HUDEP-2 (cell line): ENCODE results near the gene SLC8A1.

Experiments
- DNase-seq, 76 experiments: peaks; one replicate each; lab custom pipeline; 2025; ENCODE audit not compliant: unreplicated experiment in 76 of 76; lab: John Stamatoyannopoulos, UW

The SLC8A1 gene

DNA sequence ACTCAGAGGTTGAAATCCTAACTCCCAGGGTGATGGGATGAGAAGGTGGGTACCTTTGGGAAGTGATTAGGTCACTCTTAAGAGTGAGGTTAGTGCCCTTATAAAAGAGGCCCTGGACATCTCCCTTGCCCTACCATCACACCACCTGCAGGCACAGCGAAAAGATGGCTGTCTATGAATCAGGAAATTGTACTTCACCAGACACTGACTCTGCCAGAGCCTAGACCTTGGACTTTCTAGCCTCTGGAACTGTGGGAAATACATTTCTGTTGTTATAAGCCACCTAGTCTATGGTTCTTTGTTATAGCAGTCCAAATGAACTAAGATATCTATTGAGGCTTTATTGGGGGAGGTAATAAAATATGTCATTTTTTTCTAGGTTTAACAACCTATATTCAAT is 203.6 kb downstream of the SLC8A1 start:
- no peak for DNase-seq

DNA sequence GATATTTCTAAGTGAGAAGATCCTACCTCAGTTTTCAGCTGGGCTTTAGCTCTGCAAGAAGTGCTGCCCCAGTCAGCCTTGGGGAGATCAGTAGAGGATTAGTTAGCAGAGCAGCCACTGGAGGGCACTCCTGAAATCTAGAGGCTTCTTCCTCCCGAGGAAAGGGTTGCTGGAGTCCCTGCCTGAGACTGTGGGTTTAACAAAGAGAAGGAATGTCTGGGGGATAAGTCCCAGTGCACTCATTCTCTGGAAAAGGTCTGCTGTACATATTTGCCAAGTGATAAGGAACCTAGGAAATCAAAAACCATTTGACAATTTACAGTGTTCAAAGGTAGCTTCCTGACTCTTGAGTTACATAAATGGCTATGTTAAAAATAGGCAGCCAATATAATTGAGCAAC is 207.2 kb downstream of the SLC8A1 start:
- peak in 15 of 76 experiments; percentile 0 to 33 (median 3) for DNase-seq

DNA sequence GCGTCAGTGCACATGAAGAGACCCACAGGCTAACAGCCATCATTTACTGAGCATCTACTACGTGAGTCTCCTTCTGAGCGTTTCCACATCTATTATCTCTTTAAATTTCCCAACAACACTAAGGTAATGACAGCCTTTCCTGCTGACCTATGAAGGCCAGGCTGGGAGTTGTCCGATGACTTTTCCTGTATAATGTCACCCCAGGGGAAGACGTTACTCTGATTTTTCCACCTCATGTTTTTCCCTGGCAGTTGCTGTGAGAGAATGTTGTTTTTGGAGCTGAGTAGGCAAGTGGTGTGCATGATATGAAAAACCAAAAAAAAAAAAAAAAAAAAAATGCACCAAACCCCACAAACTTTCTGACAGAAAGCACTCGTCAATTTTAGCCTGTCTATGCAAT is 207.6 kb downstream of the SLC8A1 start:
- DNase-seq: no peak

DNA sequence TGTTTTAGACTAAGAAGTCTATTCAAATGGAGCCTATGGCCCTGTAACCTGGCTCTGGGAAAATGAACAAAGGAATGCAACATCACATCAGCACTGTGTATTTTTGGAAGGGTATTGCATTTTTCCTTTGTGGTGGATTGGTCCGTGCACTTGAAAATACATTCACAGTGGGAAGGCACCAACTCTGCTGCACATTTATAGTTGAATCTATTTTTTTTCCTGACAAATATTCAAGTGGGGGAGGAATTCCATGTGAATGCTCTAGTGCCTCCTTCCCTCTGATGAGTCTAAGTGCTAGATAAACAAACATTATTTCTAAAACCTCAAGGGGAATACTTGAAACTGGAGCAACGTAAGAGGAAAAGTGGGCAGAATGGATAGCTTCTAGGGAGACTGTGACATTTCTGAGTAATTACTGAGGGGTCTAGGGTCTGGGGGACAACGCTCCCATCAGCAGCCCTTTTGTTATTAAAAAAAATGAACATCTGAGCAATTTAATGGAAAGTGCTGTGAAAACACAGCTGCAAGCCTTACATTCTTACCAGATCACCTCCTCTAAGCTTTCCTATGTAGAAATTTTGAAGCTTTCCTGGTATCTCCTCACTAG is 208.2 kb downstream of the SLC8A1 start:
- no peak for DNase-seq

DNA sequence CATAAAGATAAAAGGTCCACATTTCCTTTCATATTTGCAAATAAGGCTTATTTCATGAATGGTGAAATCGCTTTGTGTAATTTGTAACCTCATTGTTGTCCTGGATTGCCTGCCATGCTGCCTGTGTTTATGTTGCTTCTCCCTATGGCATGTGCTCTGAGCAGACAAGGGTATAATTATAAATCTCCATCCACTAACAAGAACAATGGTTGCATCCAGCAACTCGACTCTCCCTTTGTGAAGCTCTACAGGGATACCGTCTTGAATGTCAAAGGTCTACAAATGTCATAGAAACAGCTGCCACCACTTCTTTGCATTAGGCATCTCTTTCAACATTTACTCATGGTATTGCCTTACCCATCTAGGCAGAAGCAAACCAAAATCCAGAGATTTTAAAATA is 209.6 kb downstream of the SLC8A1 start:
- no peak for DNase-seq

DNA sequence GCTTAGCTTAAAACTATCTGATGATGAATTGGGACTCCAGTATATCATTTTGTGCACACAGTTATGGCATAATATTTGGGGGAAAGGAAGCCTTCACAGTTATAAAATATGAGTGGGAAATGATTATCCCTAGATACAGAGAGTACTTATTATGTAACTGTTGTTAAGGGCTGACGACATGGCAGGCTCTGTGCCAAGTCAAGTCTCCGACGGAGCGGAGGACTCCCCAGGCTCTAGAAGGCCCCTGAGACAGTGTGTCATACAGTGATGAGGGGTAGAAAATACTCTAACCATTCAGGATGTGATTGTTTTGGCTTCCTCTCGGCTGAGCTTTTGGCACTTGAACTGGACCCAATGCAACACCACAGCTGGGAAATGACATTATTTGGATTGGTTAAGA is 211.8 kb downstream of the SLC8A1 start:
- no peak for DNase-seq

DNA sequence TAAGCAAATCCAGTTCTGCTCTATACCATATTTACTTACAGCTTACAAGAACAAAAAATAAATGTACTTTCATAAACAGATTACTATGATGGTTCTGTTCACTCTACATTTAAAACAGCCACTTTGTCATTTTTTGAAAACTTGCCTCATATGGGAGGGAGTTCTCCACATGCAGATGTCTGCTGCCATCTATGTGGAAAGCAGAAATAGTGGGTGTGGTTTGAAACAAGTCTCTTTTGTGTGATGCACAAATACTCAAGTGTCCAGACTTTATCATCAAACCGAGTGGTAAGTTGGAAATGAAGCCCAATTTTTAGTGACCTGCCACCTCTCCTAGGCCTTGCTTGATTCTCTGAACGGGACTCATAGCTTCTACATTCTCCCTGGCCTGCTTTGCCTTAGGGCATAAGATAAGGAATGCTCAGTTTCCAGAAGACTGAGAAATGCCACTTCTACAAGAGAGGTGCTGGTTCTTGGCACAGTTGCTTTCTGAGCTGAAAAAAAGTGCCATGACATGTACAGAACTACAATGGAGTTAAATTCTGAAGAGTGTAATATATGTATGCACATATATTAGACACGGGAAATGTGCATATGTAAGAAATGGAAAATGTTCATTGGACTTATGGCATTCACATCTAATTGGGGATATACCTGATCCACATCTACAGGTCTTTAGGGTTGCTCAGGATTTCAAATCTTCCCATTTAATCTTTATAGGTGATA is 221.0 kb downstream of the SLC8A1 start:
- no peak for DNase-seq

DNA sequence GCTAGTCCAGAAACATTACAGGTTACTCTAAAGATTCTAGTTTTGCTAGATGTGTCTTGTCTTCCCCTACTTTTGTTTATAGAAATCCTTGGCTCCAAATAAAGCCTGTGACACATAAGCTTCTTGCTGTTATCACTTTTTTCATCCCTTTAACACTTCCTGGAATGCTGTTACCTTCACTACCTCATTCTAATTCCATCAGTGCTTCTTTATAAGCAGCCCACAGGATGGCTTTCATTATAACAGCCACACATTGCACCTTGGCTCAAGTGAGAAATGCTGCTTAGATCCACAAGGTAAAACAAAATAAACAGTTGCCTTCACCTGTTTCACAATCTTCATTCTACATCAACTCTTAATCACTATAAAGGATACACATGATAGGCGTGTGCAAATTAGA is 221.7 kb downstream of the SLC8A1 start:
- no peak for DNase-seq

DNA sequence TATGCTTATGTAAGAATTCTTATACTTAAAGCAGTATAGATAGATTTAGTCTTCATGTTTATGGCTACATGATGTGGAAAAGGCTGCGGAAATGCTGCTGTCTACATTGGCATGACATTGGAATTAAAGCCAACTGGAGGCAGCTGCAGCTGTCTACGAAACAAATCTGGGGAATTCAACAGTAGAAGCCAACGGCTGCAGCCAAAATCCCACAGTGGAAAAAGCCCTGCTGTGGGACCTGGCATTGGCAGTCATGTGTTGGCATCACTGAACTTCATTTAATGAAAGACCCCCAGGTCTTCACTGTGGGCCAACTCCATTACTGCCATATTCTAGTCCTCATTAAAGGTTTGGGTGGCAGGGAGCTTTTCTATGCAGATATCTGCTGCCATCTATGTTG is 223.6 kb downstream of the SLC8A1 start:
- no peak for DNase-seq

DNA sequence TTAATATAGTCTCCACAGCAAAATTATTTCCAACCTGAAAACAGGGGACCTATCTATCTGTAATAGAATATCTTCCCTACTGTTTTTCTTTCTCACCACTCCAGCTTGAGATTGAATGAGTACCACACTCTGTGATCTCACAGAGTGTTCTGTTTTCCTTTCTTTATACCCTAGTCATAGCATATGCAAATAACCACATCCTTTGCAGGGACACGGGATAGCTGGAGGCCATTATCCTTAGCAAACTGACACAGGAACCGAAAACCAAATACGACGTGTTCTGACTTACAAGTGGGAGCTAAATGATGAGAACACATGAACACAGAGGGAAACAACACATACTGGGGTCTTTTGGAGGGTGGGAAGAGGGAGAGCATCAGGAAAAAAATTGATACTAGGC is 224.7 kb downstream of the SLC8A1 start:
- no peak for DNase-seq

DNA sequence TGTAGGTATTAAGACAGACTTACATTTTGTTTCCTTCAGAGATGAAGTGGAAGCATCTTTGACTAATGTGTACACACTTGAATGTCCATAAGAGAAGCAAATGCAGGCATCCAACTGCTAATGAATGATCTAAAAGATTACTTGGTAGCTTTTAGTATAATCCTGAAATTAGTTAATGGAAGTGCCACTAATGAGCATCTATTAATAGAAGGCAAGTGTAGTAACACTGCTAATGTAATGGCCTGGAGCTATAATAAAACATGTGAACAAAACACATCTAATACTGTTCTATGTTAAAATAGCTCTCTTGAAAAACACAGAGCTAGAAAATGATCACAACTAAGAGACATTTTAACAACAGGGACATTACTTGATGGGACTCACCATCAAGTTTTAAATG is 225.3 kb downstream of the SLC8A1 start:
- no peak for DNase-seq

DNA sequence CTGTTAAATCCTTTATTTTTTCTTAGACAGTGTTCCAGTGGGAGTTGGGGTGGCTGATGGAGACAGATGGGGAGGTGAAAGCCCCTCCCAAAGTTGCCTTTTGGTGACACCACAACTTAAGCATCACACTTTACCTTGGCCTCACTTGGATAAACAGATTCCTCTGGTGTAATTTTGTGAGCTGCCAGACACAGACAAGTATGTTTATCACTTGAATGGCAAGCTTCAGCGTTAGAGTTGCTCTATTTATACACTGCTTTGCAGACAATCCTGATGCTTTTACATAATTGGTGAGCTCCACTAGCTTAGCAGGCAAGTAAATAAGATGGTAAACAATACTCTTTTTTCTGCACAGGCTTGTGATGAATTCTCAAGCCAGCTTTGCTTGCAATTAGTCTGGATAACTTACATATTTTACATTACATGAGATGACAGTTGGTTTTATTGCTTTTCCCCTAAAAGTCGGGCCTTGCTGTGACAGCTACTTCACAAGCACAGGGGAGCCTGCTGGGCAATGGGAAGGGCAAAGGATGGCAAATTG is 226.2 kb downstream of the SLC8A1 start:
- no peak for DNase-seq

DNA sequence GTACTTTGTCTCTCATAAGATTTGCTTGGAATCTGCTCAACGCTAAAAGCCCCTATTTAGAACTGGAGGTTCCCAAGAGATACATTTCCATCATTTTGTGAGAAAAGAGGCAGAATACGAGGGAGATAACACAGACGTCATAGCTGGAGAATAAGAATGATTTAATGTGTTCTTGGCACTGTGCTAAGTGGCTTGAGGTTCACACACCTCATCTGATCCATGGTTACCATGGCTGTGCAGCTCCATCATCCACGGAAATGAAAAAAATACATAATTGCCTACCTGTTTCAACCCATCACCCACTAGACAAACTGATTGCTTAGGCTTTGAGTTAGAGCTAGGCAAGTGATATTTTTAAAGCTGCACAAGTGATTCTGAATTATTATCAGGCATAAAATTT is 227.6 kb downstream of the SLC8A1 start:
- DNase-seq: no peak

DNA sequence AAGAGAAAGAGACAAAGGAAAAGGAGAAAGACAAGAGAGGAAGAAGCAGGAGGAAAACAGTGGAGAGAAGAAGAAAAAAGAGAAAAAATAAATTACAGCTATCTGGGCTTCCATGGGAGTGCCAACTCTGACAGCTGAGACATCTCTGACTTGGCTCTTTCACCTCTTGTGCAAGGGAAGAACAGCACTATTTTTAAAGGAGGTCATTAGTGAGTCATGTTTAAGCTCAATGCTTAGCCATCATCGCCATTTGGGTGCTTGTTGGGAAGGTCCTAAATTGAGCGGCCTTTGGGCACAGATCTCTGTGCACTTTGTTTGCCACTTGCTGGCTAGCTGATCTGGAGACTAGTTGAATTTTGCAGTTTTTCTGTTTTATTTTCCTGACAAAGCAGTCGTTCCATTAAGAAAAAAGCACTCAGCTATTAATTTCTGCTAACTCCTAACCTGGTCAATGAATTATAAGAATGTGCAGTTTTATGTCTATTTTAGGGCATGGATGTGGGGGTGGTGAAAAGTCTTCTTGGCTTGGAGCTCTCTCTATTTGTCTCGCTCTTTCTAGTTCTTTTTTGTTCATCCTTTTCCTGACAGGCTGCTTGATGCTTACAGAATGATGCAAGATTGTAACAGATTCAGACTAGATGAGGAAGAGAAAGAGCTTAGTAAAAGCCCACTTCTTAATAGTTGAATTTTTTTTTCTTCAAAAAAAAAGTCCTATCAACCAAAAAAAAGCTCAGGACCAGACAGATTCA is 231.5 kb downstream of the SLC8A1 start:
- no peak for DNase-seq

DNA sequence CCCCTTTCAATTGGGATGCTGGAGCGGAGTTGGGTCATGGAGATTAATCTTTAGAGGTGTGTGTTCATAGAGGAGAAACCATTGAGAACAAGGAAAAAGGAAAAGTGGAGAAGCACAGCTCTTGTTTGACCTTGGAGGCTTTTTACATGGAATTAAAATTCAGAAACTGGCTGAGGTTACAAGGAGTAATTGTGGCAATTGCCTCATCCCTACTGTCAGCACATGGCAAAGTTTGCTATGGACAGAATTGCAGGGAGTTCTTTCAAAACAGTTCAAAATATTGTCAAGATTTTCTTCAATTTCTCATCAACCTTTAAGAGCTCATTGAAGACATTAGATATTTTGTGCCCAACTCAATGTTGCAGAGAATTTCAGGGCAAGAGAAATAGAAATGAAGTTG is 232.7 kb downstream of the SLC8A1 start:
- DNase-seq: no peak

DNA sequence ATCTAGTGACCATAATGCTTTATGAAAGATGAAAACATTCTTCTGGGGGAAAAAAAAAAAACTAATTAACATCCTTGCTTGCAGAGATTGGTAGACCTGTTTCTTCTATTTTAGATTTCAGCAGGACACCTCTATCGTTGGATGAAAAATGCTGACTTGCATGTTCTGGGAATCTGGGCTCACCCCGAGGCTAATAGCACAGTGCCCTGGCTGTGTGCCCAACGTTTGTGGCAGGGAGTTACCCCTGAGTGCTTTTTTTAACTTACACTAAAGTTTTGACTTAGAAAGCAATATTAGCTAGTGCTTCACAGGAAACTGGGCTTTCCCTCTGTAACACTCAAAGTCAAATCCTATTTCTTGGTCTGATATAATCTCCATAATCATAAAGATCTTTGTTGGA is 233.2 kb downstream of the SLC8A1 start:
- peak in 3 of 76 experiments; percentile 1 to 3 (median 1) for DNase-seq

DNA sequence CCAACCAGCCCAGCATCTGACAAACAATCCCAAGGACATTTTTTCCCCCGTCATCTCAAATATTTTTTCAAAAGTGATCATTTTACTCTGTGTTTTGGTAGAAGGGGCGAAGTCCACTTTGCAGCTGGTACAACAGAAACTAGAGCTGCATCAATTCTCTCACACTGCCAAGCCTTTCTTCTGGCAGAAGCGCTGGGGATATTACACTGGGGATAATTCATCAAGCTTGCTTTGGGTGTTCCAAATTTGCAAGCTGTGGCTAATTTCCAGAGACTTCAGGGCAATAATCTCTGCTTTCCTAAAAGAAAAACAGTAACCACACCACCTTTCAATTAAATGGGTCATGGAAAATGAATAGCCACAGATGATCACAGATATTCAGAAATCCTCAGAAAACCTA is 238.3 kb downstream of the SLC8A1 start:
- DNase-seq: no peak

DNA sequence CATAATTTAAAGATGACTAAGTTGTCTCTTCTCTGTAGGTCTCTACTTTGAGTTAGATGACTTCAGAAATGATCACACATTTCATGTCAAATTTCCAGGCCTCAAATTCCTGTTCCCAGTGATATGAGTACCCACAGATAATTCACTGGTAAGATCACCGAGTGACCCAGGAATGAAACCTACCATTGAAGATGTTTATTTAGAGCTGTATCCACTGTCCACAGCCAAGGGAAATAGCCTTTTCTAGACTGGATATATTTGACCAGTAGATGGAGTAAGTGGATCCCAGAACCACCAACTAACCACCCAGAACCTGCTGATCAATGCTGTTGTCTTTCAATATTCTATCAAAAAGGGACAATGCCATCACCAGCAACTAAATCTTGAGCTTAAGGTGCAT is 238.8 kb downstream of the SLC8A1 start:
- peak in 1 of 76 experiments; percentile 0 for DNase-seq

DNA sequence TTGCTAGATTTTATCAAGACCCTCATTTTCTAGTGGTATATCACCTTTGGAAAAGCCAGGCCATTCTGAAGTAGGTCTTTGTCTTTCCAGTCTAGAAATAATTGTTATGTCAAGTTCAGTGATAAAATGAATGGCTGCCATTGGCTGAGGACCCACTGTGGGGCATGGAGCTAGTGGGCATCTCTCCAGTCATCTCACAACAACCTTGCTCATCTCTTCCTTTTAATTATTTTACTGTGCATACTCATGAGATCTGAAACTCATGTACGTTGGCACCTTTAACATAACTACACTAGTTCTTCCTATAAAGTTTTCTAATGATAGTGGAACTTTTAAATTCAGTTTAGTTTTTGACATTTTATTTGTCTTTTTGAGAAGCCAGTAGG is 240.9 kb downstream of the SLC8A1 start:
- no peak for DNase-seq

DNA sequence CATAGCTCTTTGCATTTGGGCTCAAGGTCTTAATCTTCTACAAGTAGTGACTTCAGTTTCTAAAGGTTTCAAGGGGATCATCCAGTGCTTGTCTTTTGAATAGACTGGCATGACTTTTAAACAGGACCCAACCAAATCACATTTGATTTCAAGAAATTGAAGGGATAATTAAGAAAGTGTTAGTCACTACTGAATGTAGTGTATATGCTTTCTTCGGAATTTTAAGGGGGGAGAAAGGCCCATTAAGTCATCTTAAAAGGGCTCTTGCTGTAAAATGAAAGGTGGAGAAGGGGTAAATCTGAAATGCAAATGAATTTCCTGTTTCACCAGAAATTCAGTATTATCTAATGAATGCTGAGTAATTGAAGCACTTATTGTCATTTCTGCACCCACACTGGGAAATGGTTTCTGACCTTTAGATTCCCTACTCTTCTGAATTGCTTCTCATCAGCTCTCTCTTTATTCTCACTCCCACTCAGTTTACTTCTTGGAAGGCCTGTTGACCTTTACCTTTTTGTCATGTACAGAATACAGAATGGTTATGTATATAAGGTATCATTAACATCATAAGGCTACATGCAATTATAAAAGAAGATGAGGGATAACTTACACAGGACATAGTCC is 241.4 kb downstream of the SLC8A1 start:
- no peak for DNase-seq

DNA sequence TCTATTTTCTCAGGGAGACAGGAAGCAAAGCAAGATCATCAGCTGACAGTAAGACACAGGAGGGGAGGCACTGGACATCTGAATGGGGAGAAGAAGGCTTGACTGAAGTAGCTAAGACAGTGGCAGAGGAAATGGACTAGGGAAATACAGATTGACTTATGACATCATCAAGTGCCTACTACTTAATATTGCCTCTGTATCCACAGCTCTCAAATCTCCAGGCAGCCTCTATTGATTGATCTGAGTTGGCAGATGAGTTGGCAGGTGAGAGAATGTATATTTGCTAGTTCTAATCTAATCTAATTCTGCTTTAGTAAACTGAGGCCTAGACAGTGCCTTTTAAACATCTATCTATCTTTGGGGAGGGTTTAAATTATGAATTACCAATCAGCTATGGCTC is 242.1 kb downstream of the SLC8A1 start:
- no peak for DNase-seq
